Omental fat pad (tissue), 4 donors: ENCODE data around the gene LAG3. TPM values are rescaled to one million over a fixed set of nuclear protein-coding genes. Genes with fewer than 3 reads are reported as not detected.

Experiments used
- ATAC-seq: fragments of 150-250 bp; one replicate; pipeline ENCODE4 v1.9.1; 2016; ENCODE audit warnings: mild to moderate bottlenecking, moderate library complexity; ENCODE audit not compliant: low FRiP score
- DNase-seq: peaks from one replicate; pipeline ENCODE4 v3.0.0-alpha.2; 2019; ENCODE audit warnings: low spot score
- CTCF ChIP-seq, 3 donors: fragments of 450-650 bp; IDR thresholded peaks; one replicate each; pipeline ENCODE4 v1.5.1; 2016 to 2017; ENCODE audit warnings: antibody characterized with exemption in 3 of 3, mild to moderate bottlenecking in 3 of 3, moderate library complexity in 2 of 3
- total RNA-seq, 4 donors: library from RNA; depleted of rRNA; stranded (reverse); fragments of >200 nt; gene quantifications; one replicate each; pipeline ENCODE4 v1.1.0, GENCODE V29; 2016

Gene LAG3
- total RNA-seq, 4 donors from 2014 or later: 0.44 to 2.2 (median 0.92) TPM

GRCh38 chr12:6778574-6779550 lies 6.5 kb downstream of the LAG3 start:
- peak in 2 of 3 donors; percentile 71 to 84 for TF ChIP-seq CTCF (IDR thresholded peaks at IDR 0.05)
- ATAC-seq (peak; percentile 94), DNase-seq (peak; percentile 86)

- no peak for DNase-seq
- TF ChIP-seq CTCF (IDR thresholded peaks at IDR 0.05): no peak
- no peak for ATAC-seq
These were observed 7.5 kb downstream of the LAG3 start for GRCh38 chr12:6779708-6780432.

GRCh38 chr12:6780573-6780972 lies 8.3 kb downstream of the LAG3 start:
- DNase-seq: no peak
- no peak for TF ChIP-seq CTCF (IDR thresholded peaks at IDR 0.05)
- ATAC-seq: no peak

DNA sequence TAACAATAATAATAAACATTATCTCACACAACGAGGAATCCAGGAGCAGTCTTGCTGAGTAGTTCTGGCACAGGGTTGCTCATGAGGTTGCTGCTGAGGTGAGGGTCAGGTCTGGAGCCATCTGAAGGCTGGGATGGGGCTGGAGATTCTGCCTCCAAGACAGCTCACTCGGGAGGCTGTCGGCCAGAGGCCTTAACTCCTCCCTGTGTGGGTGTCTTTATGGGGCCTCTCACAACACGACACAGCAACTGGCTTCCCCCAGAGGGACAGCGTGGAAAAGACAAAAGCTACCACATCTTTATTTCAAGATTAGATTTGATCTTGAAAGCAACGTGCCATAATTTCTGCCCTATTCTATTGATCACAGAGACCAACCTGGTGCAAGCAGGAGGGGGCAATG lies 9.8 kb downstream of the LAG3 start:
- TF ChIP-seq CTCF (IDR thresholded peaks at IDR 0.05): no peak
- ATAC-seq (no peak), DNase-seq (no peak)

DNA sequence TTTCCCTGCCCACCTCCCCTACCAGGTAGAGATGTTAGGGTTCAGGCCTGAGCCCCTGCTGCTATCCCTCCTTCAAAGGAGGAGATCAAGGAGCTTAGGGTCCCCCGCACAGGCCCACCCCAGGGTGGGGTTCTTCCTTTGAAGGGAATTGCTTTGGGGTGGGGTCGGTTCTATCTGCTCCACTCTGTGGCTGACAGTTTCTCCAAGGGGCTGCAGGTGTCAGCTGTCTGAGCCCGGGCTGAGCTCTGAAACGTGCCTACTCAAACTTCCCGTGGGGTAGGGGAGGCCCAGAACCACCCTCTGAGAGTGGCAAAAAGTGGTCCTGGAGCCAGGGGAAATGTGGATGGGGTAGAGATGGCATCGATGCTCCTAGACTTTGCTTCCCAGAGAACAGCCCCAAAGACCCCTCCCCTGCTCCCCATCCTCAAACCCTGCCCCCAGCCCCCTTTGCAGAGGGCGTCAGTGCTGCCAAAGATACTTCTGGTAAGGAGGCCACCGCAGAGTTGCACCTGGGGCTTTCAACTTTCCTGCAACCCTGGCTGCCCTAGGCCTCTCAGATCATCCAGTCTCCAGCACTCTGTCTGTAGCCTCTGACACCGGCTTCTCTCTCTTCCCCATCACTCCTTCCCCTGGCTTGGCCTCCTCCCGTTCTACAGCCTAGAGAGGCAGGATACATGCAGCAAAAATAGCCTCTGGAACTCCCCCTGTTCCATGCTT lies 10.7 kb downstream of the LAG3 start:
- no peak for DNase-seq
- TF ChIP-seq CTCF (IDR thresholded peaks at IDR 0.05): no peak
- no peak for ATAC-seq

DNA sequence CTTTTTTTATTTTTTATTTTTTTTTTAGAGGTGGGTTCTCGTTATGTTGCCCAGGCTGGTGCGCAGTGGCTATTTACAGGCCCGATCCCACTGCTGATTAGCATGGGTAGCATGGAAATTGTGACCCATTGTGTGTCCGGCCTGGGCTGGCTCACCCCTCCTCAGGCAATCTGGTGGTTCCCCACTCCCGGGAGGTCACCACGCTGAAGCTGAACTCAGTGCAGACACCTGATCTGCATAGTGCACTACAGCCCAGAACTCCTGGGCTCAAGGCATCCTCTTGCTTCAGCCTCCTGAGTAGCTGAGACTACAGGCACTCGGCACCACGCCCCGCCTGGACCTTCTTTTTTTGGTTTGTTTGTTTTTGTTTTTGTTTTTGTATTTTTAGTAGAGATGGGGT lies 11.5 kb downstream of the LAG3 start:
- no peak for ATAC-seq
- DNase-seq: no peak
- TF ChIP-seq CTCF (IDR thresholded peaks at IDR 0.05): no peak
